Measurements from ENCODE around the gene TIAM2.

Gene TIAM2

GRCh38 chr6:155147958-155148663, 153.0 kb downstream of the TIAM2 start:
- DNase-seq (ENCODE audit: low read depth) = no peak
- no peak overlapping the region for H3K4me3 ChIP-seq (ENCODE audit: low read depth, low read length)

GRCh38 chr6:155150967-155151671, 156.0 kb downstream of the TIAM2 start:
- no peak overlapping the region for H3K4me3 ChIP-seq (ENCODE audit: low read depth, low read length)

GRCh38 chr6:155152211-155153076, 157.3 kb downstream of the TIAM2 start:
- DNase-seq (ENCODE audit: low read depth) = no peak
- H3K4me3 ChIP-seq (ENCODE audit: low read depth, low read length) = no peak overlapping the region

More at GRCh38 chr6:155150967-155151671, 156.0 kb downstream of the TIAM2 start:
- DNase-seq (ENCODE audit: low read depth) = no peak

GRCh38 chr6:155154158-155154830, 159.2 kb downstream of the TIAM2 start:
- DNase-seq (ENCODE audit: low read depth) = peak; percentile 64

GRCh38 chr6:155155787-155156447, 160.8 kb downstream of the TIAM2 start:
- DNase-seq (ENCODE audit: low read depth) = no peak
- no peak overlapping the region for H3K4me3 ChIP-seq (ENCODE audit: low read depth, low read length)

More at GRCh38 chr6:155154158-155154830, 159.2 kb downstream of the TIAM2 start:
- H3K4me3 ChIP-seq (ENCODE audit: low read depth, low read length) = no peak overlapping the region

GRCh38 chr6:155157101-155157500, 162.0 kb downstream of the TIAM2 start:
- H3K4me3 ChIP-seq (ENCODE audit: low read depth, low read length) = no peak overlapping the region
- DNase-seq (ENCODE audit: low read depth) = no peak

- no peak for DNase-seq (ENCODE audit: low read depth)
Measured at GRCh38 chr6:155158030-155158843, 163.1 kb downstream of the TIAM2 start.

GRCh38 chr6:155162682-155163081, 167.6 kb downstream of the TIAM2 start:
- no peak for DNase-seq (ENCODE audit: low read depth)
- no peak overlapping the region for H3K4me3 ChIP-seq (ENCODE audit: low read depth, low read length)

More at GRCh38 chr6:155158030-155158843, 163.1 kb downstream of the TIAM2 start:
- no peak overlapping the region for H3K4me3 ChIP-seq (ENCODE audit: low read depth, low read length)

- no peak overlapping the region for H3K4me3 ChIP-seq (ENCODE audit: low read depth, low read length)
- no peak for DNase-seq (ENCODE audit: low read depth)
Measured at GRCh38 chr6:155163601-155164000, 168.5 kb downstream of the TIAM2 start.

- no peak overlapping the region for H3K4me3 ChIP-seq (ENCODE audit: low read depth, low read length)
- DNase-seq (ENCODE audit: low read depth) = no peak
Measured at GRCh38 chr6:155165029-155165710, 170.1 kb downstream of the TIAM2 start.

GRCh38 chr6:155170519-155170918, 175.4 kb downstream of the TIAM2 start:
- no peak for DNase-seq (ENCODE audit: low read depth)
- H3K4me3 ChIP-seq (ENCODE audit: low read depth, low read length) = no peak overlapping the region

- peak; percentile 71 for DNase-seq (ENCODE audit: low read depth)
- no peak overlapping the region for H3K4me3 ChIP-seq (ENCODE audit: low read depth, low read length)
Measured at GRCh38 chr6:155171109-155171746, 176.1 kb downstream of the TIAM2 start.

GRCh38 chr6:155171747-155172449, 176.8 kb downstream of the TIAM2 start:
- no peak overlapping the region for H3K4me3 ChIP-seq (ENCODE audit: low read depth, low read length)

GRCh38 chr6:155173488-155173887, 178.4 kb downstream of the TIAM2 start:
- H3K4me3 ChIP-seq (ENCODE audit: low read depth, low read length) = no peak overlapping the region
- no peak for DNase-seq (ENCODE audit: low read depth)

More at GRCh38 chr6:155171747-155172449, 176.8 kb downstream of the TIAM2 start:
- no peak for DNase-seq (ENCODE audit: low read depth)

- no peak overlapping the region for H3K4me3 ChIP-seq (ENCODE audit: low read depth, low read length)
- no peak for DNase-seq (ENCODE audit: low read depth)
Measured at GRCh38 chr6:155174576-155175211, 179.6 kb downstream of the TIAM2 start.

GRCh38 chr6:155177363-155177961, 182.3 kb downstream of the TIAM2 start:
- DNase-seq (ENCODE audit: low read depth) = no peak
- H3K4me3 ChIP-seq (ENCODE audit: low read depth, low read length) = no peak overlapping the region

All from skeletal muscle cell (primary cell).